IPS DF 4.7 (cell line): Measurements from ENCODE around the gene PES1.
"Not testable (repeated sequence)": the region's sequence is repeated elsewhere in the genome, so short reads cannot be mapped to it uniquely, and the experiment has no call there.

Experiments used
- DNase-seq: peaks from one replicate; pipeline ENCODE4 v3.0.0-alpha.2; 2013; ENCODE audit warnings: low spot score; ENCODE audit errors: extremely low read depth

PES1 gene

DNA sequence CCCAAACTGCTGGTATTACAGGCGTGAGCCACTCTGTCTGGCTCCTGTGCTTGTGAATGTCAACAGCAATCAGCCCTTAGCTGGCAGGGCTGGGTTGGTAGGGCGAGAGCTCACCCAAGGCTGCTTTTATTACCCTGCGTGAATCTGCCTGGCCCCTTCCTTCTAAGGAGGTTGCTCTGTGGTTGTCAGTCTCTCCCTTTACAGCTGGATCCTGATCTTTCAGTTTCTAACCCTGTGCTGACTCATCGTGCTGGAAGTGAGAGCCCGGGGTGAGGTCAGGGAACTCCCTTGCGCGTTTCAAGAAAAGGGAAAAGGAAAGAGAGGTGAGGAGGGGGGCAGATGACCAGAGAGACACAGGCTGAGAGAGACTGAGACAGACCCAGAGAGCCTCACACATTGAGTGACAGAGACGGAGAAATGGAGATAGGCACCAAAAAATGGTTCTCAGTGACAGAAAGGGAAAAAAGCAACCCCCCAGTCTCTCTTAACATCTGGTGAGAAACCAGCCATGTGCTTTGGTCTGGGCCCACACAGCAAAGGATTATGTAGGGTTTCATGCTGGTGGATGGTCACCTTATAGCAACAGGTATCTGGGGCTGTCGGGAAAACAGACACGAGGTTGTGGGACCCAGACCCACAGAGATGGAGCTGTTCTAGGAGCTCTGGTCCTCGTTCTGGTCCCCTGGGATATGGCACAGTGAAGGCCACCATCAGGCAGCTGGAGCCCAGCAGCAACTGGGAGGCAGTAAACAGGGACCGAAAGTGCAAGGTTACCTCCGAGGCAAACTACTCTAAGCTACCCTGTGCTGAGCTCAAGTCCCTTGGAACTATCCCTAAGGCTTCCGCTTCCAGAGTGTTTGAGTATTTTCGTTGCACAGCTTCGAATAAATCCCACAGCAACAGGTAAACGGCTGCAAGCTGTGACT lies 17.8 kb upstream of the PES1 start:
- DNase-seq, result no peak

GRCh38 chr22:30607939-30608338 lies 16.2 kb upstream of the PES1 start:
- no peak for DNase-seq

DNA sequence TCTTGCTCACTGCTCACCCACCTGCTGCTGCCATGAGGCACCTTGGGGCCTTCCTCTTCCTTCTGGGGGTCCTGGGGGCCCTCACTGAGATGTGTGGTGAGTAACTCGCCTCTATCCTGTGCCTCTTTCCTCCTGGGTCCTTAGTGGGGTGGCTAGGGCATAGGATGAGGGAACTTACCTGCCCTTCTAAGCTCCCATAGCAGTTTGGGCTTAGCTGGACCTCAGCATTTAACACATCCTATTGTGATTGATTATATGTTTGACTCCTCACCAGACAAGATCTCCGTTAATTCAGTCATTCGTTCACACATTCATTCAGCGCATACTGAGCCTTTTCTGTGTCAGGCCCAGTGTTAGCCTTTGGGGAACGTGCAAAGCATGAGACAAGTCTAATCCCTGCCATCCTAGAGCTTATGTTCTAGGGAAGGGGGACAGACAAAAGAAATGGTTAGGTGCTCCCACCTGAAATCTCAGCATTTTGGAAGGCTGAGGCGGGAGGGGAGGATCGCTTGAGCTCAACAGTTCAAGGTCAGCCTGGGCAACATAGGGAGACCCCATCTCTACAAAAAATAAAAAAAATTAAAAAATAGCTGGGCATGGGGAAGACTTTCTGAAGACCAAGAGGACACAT lies 15.7 kb upstream of the PES1 start:
- no peak for DNase-seq

DNA sequence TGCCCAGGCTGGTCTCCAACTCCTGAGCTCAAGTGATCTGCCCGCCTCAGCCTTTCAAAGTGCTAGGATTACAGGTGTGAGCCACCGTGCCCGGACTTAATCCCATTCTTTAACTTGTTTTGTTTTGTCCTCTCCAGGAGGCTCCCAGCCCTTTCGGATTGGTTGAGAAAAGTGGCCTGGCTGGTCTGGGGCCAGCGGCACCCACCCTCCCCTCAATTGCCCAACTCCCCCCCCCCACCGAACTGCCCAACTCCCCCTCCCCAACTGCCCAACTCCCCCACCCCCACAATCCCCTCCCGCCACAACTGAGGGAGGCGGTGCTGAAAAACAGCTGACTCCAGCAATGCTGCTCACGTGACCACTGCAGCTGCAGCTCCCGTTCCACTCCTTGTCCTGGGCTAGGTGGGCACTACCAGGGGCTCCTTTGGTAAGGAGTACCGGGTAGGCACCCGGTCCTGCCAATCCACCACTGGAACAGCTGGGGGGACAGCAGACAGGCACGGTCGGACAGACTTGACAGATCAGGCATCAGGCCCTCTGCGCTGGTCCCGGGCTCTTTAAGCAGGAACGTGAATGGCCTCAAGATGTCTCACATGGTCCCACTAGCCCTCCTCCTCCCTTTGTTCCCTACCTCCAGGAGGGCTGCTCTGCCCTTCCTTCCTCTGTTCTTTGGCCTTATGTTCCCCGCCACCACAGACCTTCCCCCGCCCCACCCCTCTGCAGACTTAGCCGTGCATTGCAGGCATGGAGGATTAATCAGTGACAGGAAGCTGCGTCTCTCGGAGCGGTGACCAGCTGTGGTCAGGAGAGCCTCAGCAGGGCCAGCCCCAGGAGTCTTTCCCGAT lies 15.0 kb upstream of the PES1 start, which contains the start of gene TCN2:
Gene TCN2 (plus strand): TSS at position 720 of the 845 bp plus-strand sequence. CDS start 158 bp downstream, outside the sequence.
- no peak for DNase-seq

DNA sequence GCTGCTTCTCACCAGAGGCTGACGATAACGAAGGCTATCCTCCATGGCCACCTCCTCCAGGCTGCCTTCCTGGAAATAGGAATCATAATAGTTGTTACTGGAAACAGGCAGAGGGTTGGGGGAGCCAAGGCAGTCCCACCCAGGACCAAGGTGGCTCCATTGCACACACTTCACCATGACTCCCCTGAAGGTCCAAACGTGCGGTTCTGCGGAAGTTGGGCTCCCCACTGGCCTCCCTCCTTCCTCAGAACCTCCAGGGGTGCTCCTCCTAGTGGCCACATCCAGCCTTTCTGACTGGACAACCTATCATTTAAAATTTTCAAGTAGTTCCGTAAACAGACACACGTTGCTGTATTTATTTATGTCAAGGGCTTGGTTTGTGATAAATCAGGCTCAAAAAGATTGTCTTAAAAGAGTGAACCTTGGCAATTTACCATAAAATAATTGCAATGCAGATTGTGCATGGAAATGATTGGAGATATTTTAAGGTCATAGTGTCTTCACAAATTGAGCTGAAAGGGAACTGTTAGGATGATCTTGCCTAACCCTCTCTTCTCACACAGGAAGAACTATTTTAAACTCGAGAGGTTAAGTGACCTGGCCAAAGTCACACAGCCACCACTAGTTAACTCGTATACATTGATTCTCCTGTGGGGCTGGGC lies 13.9 kb upstream of the PES1 start:
- no peak for DNase-seq

GRCh38 chr22:30604723-30605122 lies 13.0 kb upstream of the PES1 start:
- no peak for DNase-seq

DNA sequence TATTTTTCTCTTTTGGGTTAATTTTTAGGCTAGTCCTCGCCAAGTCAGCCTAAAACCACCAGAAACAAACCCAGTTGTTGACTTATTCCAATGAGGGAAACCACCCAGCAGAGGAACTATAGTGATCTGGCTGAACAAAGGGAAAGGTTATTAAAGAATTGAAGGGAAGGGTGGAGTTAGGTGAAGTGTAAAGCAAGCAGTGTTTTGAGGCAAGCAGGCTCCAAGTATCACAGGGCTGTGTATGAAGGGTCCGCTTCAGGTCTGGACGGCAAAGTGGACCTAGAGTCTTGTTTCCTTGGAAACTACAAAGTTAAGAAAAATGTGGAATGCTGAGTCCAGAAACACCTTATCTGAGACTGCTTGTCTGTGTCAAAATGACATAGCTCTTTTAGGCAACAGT lies 12.1 kb upstream of the PES1 start:
- DNase-seq, result no peak

- no peak for DNase-seq
These were observed 10.3 kb upstream of the PES1 start for GRCh38 chr22:30602049-30602448.

DNA sequence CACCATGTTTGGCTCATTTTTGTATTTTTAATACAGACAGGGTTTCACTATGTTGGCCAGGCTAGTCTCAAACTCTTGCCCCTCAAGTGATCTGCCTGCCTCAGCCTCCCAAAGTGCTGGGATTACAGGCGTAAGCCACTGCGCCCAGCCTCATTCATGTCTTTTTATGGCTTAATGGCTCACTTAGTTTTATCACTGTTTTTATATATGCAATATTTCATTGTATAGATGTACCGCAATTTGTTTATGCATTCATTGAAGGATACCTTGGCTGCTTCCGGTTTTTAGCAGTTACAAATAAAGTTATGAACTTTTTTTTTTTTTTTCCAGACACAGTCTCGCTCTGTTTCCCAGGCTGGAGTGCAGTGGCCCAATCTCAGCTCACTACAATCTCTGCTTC lies 9.8 kb upstream of the PES1 start:
- DNase-seq, result no peak

- DNase-seq, result no peak
These were observed 9.2 kb upstream of the PES1 start for GRCh38 chr22:30600921-30601320.

DNA sequence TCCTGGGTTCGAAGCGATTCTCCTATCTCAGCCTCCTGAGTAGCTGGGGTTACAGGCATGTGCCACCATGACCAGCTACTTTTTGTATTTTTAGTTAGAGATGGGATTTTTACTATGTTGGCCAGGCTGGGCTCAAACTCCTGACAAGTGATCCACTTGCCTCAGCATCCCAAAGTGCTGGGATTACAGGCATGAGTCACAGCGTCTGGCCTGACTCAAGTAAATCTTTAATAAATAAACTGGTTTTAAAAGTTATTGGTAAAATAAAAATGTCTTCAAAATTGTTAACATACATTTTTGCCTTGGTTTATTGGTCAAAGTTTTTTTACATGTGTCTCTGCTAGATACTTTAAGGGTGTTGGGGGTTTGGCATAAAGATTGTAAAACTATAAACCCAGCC lies 7.3 kb upstream of the PES1 start:
- no peak for DNase-seq

DNA sequence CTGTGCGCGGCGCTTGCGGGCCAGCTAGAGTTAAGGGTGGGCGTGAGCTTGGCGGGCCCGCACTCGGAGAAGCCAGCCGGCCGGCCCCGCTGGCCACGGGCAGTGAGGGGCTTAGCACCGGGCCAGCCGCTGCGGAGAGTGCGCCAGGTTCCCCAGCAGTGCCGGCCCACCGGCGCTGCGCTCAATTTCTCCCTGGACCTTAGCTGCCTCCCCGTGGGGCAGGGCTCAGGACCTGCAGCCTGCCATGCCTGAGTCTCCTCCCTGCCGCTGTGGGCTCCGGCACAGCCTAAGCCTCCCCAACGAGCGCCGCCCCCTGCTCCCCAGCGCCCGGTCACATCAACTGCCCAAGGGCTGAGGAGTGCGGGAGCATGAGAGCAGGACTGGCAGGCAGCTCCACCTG lies 5.2 kb upstream of the PES1 start:
- no peak for DNase-seq

- DNase-seq, result no peak
These were observed 4.5 kb upstream of the PES1 start for GRCh38 chr22:30596199-30596598.

DNA sequence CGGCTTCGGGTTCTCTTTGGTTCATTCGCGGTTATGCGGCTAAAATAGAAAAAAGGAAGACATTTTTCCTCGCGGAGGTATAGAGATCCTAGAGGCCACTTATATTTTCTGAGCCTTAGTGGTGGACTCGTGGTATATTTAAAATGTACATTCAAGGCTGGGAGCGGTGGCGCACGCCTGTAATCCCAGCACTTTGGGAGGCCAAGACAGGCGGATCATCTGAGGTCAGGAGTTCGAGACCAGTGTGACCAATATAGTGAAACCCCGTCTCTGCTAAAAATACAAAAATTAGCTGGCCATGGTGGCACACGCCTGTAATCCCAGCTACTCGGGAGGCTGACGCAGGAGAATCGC lies 627 bp upstream of the PES1 start:
- DNase-seq, result not testable (repeated sequence)

DNA sequence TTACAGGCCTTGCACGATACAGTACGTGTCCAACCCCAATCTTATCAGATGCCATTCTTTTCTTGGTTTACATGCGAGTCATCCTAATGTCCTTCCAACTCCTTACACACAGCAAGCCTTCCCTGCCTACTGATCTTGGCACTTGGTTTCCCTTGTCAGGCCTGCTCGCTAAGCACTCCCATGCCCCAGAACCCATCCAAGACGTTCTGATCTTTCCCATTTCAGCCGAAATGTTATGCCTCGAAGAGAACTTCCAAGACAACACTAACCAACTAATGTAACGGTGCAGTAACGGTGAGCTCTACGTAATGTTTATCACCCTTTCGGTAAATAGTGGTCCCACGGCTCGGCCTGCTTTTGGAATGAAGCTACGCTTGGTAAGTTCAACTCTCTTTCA lies 521 bp downstream of the PES1 start:
- DNase-seq, result no peak

GRCh38 chr22:30586414-30586813 lies 5.3 kb downstream of the PES1 start:
- no peak for DNase-seq

DNA sequence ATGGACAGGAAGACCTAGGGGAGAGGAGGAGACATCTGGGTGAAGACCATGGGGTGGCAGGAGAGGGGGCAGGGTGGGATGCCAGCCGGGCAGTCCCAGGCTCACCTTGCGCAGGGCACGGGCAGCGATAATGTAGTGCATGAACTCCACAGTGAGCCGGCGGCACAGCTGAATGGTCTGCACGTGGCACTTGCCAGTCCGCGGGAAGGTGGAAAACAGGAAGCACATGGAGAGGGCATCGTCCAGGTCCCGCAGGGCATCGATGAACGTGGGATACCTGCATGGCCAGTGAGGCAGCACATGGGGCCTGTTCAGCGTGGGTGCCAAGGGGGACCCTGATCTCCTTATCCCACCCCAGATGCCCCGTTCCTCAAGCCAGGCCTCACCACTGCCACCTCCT lies 7.3 kb downstream of the PES1 start:
- DNase-seq, result no peak

DNA sequence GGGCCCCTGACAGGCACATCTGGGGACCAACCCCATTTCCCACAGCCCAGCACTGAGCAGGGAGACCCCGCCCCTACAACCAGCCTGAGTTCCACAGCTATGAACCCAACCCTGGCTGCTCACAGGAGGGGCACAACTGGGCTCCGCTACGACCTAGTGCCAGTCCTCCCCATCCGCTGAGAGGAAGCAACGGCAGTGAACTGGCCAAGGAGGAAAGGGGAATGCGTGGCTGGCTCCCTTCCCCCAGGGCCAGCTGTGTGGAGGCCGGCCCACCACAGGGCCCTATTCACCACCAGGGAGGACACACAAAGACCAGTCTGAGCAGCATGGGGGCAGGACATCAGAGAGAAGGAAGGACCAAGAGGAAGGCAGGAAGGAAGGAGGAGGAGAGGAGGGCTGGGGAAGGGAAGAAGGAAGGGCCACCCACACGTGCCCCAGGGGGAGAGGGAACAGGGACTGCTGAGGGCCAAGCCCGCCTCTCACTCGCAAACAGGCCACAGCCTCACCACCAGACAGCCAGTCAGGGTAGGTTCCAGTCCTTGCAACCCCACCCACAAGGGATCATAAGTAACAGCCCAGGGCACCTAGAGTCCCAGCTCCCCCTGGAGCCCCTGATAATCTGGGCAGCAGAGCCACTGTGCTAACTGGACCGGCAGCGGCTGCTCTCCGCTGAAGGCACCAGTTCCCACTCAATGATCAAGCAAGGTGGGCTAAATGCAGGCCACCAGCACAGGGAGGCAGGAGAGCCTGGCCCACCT lies 8.7 kb downstream of the PES1 start:
- DNase-seq, result no peak

- DNase-seq, result no peak
These were observed 9.7 kb downstream of the PES1 start for GRCh38 chr22:30582051-30582450.

DNA sequence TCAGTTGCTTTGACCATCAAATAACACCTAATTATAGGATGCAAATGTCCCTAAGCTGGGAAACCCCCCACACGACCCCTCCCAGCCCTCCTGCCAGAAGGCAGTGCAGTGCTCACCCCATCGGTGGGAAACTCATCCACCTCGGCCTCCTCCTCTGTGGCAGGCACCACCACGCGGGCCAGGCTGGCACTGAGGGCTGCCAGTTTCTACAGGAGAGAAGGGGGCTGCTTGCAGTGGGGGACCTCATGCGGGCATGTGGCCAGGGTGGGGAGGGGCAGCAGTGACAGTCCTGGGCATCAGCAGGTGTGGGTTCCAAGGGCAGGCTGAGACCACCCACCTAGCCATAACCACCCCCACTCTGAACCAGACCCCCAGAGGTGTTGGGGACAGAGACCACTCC lies 10.8 kb downstream of the PES1 start:
- DNase-seq, result no peak

- DNase-seq, result no peak
These were observed 13.2 kb downstream of the PES1 start for GRCh38 chr22:30578481-30578880.
